ENCODE results near the gene CFAP46.
"Not testable (repeated sequence)": the region's sequence is repeated elsewhere in the genome, so short reads cannot be mapped to it uniquely, and the experiment has no call there.

CFAP46 gene

DNA sequence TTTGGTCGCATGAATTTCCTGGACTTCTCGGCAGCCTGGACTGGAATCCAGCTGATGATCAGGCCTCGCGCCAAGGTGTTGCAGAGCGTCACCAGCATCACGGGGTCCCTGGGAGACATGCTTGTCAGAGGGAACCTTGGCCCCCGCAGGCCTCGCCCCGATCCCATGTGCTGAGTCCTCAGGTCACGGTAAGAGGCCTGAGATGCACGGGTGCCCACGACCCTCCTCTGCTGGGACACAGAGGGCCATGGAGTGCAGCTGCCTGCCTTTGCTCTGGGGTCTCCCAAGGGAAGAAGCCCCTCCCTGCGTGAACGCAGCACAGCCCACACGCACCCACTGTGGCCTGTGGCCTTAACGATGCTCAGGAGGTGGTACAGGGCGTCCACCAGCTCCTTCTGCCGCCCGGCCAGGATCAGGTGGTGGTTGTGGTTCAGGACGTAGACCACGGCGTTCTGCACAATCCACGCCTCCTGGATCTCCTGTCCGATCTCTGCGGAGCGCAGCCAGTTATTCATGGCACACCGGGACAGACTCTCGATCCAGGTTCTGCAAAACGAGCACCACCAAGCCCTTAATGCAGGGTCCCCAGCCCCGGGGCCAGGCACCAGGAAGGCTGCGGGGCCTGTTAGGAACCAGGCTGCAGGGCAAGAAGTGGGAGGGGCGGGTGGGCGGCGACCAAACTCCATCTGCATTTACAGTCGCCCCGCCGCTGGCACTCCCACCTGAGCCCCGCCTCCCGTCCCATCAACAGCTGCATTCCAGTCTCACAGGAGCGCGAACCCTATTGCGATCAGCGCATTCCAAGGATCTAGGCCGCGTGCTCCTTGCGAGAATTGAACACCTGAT, 29.4 kb downstream of the CFAP46 start:
- no peak for DNase-seq

DNA sequence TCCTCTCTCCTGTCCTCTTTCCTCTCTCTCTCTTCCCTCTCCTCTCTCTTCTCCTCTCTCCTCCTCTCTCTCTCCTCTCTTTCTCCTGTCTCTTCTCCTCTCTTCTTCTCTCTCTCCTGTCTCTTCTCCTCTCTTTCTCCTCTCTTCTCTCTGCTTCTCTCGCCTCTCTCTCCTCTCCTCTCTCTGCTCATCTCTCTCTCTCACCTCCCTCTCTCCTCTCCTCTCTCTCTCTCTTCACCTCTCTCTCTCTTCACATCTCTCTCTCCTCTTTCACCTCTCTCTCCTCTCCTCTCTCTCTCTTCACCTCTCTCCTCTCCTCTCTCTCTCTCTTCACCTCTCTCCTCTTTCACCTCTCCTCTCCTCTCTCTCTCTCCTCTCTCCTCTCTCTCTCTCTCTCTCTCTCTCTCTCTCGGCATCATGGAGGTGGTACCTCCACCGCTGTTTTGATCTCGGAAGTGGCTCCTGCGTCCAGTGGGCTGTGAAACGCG, 30.1 kb downstream of the CFAP46 start:
- no peak for DNase-seq

DNA sequence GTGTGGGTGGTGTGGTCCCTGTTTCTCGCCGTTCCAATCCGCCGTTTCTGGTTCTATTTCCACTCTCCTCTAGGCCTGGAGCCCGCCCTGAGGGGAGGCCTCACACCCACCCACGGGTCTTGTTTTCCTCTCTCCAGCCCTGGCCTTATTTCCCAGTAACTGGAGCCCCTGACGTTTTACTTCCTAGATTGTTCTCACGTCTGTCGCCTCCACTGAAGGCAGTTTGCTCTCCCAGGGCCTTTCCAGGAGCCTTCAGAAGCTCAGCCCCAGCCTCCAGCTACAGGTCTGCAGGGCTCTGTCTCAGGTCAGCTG, 30.6 kb downstream of the CFAP46 start:
- no peak for DNase-seq

DNA sequence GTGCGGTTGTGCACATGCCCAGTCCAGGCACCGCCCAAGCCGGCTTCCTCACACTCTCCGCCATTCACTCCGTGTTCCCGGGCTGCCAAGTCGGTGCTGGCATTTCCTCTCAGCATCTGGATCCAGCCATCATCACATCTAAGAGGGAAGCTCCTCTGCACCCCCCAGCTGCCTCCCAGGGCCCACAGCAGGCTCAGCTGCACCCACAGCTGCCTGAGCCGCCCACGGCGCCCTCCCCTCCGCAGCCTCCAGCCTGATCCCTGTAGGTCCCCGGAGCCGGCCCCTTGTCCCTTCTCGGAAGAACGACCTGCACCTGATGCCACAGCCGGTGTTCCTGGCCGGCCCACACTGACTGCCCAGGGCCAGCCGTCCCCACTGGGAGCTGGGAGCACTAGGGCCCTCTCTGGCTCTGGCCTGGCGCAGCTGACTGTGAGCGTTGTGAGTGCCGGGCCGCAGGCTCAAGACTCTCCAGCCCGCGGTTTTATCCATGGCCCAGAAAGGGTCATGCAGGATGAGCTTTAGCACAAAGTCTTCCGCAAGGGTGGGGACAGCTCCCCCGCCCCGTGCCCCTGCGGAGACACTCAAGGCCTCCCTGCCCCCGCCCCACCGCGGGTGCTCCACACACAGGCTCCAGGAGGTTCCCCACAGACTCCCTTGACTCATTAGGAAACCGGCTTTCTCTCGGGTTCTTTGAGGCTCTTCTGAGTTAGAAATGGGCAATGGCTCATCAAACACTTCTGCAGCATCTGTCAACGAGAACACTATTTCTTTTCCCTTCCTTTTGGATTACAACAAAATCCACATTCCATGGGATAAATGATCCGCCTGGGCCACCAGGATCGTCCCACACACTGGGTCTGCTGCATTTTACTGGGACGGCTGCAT, 31.2 kb downstream of the CFAP46 start:
- DNase-seq: no peak

DNA sequence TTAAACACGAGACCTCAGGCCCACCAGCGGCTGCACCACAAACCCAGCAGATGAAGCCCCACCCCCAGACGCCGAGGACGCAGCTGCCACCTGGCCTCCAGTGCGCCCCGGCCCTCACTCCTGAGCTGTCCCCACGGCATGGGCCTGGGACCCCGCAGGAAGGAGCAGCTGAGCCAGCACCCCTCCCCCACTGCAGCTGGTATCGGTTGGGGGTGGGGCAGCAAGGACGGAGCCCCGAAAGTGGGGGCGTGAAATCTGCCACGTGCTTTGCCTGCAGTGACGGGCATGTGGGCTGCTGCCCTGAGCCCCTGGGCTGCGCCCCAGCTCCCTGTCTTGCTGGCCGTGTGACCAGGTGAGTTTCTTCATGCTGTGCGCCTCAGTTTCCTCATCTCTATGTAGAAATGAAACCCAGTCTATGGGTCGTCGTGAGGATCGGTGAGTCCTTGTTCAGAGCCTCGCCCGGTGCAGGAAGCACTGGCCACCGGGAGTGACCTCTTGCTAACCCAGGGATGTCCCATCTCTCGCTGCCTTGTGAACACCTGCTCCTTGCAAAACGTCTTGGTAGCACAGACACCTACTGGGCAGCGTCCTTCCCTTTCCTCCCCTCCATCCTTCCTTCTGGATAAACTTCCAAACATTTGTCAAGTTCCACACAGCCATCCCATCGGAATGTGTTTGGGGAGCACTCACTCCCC, 32.0 kb downstream of the CFAP46 start:
- no peak for DNase-seq

DNA sequence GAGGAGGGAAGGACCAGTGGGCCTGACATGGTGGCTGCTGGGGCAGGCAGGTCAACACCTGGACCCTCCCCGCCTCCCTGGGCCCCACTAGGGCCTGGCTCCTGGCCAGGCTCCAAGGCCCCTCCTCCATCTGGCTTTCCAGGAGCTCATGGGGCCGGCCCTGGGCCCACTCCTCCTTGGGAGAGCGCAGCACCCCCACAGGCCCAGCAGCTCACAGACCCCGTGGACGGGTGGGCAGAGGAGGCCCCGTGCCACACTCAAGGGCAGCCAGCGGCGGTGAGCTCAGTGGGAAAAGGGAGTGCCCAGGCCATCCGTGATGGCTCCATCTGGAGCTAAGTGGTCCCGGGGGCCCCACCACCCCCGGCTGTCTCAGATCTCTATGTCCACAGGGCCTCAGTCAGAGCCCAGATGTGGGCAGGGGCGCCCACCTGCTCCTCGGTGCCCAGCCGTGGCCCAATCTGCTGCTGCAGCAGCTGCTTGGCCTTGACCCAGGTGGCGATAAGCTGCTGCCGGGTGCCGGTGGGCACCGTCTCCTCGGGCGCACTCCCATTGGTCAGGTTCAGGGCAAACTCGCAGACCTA, 32.8 kb downstream of the CFAP46 start:
- DNase-seq: no peak

DNA sequence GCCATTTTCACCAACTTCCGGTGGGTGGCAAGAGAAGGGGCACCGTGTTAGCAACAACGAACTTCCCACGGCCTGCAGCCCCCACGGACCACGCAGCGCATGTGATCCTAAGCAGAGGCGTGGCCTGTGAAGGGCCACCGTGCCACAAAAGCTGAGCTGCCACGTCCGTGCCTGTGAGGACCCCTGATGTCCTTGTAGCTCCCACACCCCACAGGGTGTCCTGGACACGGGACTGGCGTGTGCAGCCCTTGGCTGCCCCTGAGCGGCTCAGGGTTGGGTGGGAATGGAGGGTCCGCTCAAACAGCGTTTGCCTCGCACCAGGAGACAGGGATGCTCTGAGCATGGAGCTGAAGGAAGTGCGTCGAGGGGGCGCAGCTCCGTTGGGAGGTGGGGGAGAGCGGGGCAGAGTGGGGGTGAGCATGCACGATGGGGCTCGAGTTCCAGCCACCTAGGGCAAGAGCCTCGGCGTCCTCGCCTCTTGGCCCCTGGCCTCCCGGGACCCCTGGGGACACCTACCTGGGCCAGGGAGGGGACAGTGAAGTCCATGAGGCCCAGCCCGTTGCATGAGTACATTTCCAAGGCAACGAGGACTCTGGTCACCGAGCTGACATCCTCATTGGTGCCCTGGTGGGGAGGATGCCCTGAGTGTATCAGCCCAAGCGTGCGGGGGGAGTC, 33.6 kb downstream of the CFAP46 start:
- no peak for DNase-seq

DNA sequence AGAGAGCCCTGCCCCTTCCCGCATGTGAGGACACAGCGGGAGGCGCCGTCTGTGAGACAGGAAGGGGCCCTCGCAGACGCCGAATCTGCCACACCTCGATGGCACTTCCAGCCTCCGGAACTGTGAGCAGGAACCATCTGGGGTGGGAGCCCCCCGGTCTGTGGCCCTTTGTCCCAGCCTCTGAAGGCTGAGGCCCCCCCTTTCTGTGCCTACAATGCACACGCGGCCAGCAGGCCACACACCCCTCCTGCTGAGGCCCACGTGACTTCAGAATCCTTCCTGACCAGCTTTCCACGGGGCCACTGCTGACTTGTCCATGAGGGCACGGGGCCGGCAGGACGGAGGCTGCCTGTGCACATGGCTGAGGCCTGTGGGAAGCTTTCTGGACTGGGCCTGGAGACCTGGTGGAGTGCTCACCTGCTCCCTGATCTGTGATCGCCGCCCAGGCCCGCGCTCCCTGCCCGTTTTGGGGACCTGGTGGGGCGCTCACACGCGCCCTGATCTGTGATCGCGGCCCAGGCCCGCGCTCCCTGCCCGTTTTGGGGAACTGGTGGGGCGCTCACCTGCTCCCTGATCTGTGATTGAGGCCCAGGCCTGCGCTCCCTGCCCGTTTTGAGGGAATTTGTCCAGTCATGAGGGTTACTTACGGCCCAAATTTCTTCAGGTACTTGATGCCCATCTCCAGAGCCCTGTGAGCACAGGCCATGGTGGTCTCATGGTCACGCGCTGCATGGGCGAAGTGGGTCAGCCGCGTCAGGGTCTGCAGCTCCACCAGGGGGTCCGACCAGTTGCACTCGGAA, 34.3 kb downstream of the CFAP46 start:
- no peak for DNase-seq

DNA sequence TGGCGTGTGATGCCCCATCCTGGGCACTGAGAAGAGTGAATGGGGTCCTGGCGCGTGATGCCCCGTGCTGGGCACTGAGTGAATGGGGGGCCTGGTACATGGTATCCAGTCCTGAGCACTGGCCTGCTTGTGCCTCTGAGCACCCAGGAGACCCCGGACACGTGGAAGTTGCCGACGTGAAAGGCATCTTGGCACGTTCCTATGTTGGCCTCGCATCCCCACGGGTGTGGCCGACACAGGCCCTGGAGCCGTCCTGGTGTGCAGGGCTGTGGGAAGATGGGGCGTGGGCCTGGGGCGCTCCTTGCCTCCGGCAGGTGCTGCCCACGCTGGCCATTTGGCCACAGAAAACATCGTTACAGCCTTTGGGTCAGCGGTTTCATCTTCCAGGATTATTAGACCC, 35.5 kb downstream of the CFAP46 start:
- no peak for DNase-seq

DNA sequence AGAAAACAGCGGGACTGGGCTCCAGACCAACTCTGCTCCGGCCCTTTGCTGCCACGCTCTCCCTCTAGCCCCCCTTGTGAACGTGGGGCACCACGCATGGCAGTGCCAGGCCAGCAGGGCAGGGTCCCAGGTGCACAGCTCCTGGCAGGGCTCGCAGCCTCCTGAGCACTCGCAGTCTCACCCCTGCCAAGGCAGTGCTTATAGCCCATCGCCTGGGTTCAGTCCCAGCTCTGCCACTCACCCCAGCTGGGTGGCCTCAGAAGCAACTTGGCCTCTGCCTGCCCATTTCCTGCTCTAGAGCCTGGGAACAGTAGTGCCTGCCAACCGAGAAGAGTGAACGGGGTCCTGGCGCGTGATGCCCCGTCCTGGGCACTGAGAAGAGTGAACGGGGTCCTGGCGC, 36.3 kb downstream of the CFAP46 start:
- no peak for DNase-seq

DNA sequence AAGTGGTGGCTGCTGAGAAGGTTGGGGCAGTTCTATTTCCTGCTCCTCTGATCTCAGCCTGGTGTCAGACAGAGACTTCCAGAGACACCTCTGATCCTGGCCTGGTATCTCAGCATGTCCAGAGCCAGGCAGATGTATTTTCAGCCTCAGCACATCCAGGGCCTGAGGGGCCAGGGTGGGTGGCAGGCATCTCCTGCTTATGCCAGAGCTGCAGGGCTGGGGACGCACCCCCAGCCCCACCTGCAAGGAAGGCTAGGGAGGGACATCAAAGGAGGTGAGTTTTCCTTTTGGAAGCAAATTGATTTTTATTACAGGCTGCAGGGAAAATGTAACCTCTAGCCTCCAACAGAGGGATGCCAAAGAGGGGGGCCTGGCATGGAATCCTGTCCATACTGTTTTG, 36.7 kb downstream of the CFAP46 start:
- DNase-seq: no peak

DNA sequence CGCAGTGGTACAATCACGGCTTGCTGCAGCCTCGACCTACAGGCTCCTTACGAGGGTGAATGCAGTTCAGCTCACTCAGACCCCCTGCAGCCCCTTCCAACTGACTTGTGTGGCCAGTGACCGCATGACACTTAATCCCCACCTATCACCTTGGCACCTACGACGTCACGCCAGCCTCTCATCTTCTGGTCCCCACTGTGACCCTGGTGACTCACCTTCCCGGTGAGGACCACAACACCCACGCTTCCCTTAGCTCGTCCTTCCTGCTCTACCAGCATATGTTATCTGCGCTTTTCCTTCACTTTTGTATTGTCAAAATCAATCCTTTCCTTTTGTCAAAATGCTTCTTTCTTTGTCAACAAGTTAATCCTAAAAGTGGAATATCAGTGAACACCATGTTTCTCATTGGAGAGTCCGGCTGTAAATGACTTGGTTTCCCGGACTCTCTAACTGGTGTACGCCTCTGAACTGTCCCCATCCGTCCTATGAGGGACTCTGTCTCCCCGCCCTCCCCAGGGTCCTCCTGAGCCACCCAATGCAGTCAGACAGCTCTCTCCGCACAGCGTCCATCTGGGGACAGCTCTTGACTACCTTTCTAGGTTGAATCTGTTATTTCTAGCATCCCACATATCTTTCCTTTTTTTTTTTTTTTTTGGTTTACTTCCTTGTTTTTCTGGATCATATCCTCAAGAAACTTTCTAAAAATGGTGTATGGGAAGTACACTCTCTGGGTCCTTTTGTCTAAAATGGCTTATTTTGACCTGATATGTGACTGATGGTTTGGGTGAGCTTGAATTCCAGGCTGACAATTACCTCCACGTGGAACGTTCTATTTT, 37.3 kb downstream of the CFAP46 start:
- DNase-seq: no peak

DNA sequence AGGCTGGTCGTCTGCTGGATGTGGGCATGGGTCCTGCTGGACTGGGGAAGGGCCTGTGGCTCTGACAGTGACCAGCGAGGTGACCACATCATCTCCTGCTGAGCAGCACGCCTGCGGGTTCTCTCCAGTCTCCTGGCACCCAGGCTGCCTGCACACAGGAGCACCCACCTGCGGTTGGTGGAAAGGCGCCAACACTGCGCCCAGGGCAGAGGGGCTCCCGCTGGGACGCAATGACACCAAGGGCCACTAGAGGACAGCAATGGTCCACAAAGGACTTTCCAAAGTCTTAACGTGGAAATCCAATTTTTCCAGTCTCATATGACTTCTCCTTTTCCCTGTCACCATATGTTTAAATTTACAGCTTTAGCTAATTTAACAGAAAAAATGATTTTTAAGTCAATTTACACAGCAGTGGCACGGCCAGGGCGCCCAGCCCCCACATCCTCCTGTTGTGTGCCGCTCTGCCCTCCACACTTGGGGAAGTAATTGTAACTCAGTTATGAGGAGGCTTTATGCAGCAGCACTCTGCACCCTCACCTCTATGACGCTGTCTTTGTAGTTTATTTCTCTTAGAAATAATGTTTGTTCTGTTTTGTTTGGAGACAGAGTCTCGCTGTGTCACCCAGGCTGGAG, 38.1 kb downstream of the CFAP46 start:
- peak; percentile 43 for DNase-seq

DNA sequence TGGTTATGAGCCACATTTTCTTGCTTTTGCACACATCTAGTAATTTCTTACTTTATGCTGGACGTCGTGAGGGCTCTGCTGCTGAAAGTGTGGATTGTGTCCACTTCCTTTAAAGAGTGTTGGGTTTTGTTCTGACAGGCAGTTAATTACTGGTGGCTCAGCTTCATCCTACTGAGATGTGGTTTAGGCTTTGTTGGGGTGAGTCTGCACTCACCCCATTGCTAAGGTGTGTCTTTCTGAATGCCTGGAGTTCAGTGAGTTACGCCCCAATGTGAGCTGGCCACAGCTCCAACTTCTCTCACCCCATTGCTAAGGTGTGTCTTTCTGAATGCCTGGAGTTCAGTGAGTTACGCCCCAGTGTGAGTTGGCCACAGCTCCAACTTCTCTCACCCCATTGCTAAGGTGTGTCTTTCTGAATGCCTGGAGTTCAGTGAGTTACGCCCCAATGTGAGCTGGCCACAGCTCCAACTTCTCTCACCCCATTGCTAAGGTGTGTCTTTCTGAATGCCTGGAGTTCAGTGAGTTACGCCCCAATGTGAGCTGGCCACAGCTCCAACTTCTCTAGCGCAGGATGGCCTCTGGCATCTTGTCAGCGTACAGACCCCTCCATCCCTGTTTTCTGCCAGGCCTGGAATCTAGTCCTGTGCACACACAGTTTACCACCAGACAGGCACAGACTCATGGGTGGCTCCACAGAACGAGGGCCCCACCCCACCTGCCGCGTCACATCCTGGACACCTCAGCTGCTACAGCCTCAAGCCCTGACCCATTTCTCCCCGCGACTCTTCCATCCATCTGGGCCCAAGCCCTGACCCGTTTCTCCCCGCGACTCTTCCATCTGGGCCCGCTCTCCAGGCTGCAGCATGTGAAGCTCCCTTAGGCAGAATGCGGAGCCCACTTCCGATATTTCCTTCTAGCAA, 39.5 kb downstream of the CFAP46 start:
- DNase-seq: not testable (repeated sequence)

DNA sequence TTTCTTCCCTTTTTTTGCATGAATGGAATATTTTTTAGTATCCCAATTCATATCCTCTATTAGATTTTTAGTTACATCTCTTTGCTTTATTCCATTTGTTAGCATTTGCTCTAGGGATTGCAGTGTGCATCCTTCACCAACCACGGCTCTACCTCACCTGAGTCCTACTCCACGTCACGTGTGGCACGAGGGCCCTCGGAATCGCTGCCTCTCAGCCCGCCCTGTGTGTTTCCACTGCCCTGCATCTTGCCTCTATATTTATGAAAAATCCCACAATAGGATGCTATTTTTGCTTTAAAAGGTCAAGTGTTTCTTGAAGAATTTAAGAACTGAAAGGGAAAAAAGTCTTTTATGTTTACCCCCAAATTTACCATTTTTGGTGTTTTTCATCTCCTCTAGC, 41.0 kb downstream of the CFAP46 start:
- DNase-seq: no peak

DNA sequence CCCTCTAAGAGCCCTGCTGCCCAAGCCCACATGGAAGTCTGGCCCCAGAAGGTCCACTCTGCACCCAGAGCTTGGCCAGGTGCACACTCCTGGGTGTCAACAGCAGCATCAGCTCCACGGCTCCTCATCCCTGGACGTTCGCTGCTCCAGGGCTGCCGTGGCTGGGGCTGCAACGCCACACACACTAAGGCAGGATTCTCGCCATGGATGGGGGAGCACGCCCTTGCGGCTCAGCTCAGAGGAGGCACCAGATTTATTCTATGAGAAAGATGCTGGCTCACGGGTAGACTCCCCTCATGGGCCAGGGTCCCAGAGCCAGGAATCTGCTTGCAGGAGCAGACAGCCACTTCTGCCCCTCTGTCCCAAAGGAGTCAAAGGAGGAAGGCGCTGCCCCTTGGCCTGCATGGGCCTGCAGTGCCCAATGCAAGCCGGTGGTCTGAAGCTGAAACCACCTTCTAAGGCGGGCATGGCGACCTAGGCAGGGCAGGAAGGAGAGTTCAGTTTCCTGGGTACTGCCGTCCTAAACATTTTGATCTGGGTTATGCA, 42.1 kb downstream of the CFAP46 start:
- DNase-seq: no peak

DNA sequence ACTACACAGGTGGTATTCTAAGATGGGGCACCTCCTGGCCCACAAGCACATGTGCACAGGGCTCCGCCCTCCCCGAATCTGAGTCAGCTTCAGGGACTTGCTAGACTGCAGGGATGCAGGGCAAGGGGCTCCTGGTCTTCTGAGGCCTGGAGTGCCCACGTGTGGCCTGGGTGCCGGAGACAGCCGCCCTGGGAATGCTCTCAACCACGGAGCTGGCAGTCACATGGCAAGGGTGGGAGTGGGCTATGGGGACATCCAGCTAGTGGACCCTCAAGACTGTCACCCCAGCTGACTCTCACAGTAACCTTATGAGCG, 42.7 kb downstream of the CFAP46 start:
- no peak for DNase-seq

DNA sequence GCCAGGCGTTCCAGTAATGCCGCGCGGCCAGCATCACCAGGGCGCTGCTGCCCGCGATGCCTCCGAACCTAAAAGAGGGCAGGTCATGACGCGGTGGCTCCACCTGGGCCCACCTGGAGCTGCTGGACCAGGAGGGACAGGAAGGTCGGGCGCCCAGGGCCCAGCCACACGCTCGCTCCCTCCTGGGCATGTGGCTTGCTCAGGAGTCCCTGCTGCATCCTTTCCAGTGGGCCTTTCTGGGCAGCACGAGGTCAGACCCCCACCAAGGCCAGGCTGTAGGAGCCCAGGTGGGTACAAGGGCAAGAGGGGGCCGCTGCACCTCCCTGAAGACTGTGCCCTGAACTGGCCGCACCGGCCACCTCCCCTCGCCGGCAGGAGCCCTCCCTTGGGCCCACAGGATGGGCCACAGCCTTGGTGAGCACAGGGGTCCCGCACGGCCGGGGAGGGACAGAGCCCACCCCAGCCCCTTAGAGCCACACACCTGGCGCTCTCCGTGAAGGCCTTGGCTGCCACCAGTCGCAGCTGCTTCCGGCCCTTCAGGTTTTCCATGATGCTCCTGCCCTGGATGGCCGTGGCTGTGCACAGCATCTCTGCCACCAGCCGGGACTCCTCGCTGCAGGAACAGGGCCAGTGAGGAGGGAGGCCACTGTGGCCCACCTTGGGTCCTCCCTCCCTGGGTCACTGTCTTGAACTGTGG, 43.2 kb downstream of the CFAP46 start:
- DNase-seq: no peak

All from MV-4-11 (cell line).